Right lobe of liver (tissue), 6 donors: ENCODE results near the gene ZNF585A. TPM values are rescaled to one million over a fixed set of nuclear protein-coding genes. Genes with fewer than 3 reads are reported as not detected.
"Not testable (repeated sequence)": the region's sequence is repeated elsewhere in the genome, so short reads cannot be mapped to it uniquely, and the experiment has no call there.

Experiments used
- ATAC-seq, 4 donors: fragments of 200-7000 bp; cut with Tn5 transposase; one replicate each; pipeline ENCODE4 v1.9.1; 2020; ENCODE audit warnings: mild to moderate bottlenecking in 4 of 4, moderate library complexity in 4 of 4
- DNase-seq, 3 donors: peaks; one replicate each; pipeline ENCODE4 v3.0.0-alpha.2; 2020
- H3K27ac ChIP-seq, 3 donors: fragments of 200-600 bp; one replicate each; pipeline ENCODE4 v1.8.0; 2022
- H3K27me3 ChIP-seq, 2 donors: fragments of 200-600 bp; one replicate each; pipeline ENCODE4 v1.8.0; 2022
- H3K36me3 ChIP-seq, 4 donors: fragments of 200-600 bp; sonication (generic) in 1 of 4; one replicate each; pipeline versions ENCODE4 v1.5.1 to v1.8.0; 2017 to 2022; ENCODE audit warnings: control low read depth in 1 of 4
- H3K4me1 ChIP-seq, 4 donors: fragments of 200-600 bp; sonication (generic) in 1 of 4; one replicate each; pipeline versions ENCODE4 v1.5.1 to v1.8.0; 2017 to 2022; ENCODE audit warnings: control low read depth in 1 of 4
- H3K4me3 ChIP-seq, 3 donors: fragments of 200-600 bp; one replicate each; pipeline ENCODE4 v1.8.0; 2022
- H3K9me3 ChIP-seq, 4 donors: fragments of 200-600 bp; sonication (generic) in 1 of 4; one replicate each; pipeline versions ENCODE4 v1.5.1 to v1.8.0; 2017 to 2022; ENCODE audit warnings: control low read depth in 1 of 4
- POLR2A ChIP-seq: fragments of 450-650 bp; IDR thresholded peaks from one replicate; pipeline ENCODE4 v1.6.1; 2017; ENCODE audit warnings: antibody characterized with exemption, mild to moderate bottlenecking
- WGBS: methylation state at CpG from one replicate; pipeline ENCODE4 v1.1.6; 2018; ENCODE audit warnings: low coverage, low lambda C conversion rate; ENCODE audit not compliant: insufficient coverage; ENCODE audit errors: missing lambda C conversion rate; 5-methylcytosine and 5-hydroxymethylcytosine counted together
- intact Hi-C, 2 donors: fragments of 100-400 bp; cut with DNase I; formaldehyde crosslinking; loops; one replicate each; pipeline versions ENCODE4 v1.11.2 to v1.14.1; 2022
- total RNA-seq, 6 experiments: library from RNA; depleted of rRNA in 2 of 6; stranded (reverse); fragments of >200 nt in 2 of 6; fragmentation: NEBNext Ultra II Directional in 3 of 6; extraction: Animal tissue kit (Norgen Biotek cat#: 25700) in 3 of 6; gene quantifications; one replicate each; pipeline versions ENCODE4 v1.1.0 to v1.2.4, GENCODE V29; 2016 to 2023
- TF ChIP-seq, protein P1 (sequence below), 4 donors: fragments of 200-600 bp in 3 of 4; fragments of 450-650 bp in 1 of 4; IDR thresholded peaks; one replicate each; pipeline versions ENCODE4 v1.5.1 to v1.8.0; 2016 to 2022; ENCODE audit warnings: antibody characterized with exemption in 4 of 4, mild to moderate bottlenecking in 2 of 4
- donor health status: DM: no; HTN: yes; CAD: no.
- donor health status: DM: no; HTN: no; CAD: no.
- donor health status: DM: no; HTN: no; CAD: no.
- donor health status: DM: no; HTN: yes; CAD: no.
- donor health status: DM: no; HTN: yes; CAD: no.

ZNF585A gene
- total RNA-seq, 6 experiments from 2014 or later = 2.2 to 4.8 (median 3.3) TPM

DNA sequence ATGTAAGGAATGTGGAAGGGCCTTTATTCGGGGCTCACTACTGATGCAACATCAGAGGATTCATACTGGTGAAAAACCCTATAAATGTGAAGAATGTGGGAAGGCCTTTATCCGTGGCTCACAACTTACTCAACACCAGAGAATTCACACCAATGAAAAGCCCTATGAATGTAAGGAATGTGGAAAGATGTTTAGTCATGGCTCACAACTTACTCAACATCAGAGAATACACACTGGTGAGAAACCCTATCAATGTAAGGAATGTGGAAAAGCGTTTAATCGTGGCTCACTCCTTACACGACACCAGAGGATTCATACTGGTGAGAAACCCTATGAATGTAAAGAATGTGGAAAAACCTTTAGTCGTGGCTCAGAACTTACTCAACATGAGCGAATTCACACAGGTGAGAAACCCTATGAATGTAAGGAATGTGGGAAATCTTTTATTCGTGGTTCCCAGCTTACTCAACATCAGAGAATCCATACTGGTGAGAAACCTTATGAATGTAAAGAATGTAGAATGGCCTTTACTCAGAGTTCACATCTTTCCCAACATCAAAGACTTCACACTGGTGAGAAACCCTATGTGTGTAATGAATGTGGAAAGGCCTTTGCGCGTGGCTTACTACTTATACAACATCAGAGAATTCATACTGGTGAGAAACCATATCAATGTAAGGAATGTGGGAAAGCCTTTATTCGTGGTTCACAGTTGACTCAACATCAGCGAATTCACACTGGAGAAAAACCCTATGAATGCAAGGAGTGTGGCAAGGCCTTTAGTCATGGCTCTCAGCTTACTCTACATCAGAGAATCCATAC lies 44.3 kb downstream of the ZNF585A start:
- TF ChIP-seq, protein P1, sequence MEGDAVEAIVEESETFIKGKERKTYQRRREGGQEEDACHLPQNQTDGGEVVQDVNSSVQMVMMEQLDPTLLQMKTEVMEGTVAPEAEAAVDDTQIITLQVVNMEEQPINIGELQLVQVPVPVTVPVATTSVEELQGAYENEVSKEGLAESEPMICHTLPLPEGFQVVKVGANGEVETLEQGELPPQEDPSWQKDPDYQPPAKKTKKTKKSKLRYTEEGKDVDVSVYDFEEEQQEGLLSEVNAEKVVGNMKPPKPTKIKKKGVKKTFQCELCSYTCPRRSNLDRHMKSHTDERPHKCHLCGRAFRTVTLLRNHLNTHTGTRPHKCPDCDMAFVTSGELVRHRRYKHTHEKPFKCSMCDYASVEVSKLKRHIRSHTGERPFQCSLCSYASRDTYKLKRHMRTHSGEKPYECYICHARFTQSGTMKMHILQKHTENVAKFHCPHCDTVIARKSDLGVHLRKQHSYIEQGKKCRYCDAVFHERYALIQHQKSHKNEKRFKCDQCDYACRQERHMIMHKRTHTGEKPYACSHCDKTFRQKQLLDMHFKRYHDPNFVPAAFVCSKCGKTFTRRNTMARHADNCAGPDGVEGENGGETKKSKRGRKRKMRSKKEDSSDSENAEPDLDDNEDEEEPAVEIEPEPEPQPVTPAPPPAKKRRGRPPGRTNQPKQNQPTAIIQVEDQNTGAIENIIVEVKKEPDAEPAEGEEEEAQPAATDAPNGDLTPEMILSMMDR (IDR thresholded peaks at IDR 0.05) = no peak
- TF ChIP-seq POLR2A = no peak
- WGBS = 94% methylated on average over 12 of the region's 12 CpGs
- no peak for ATAC-seq
- Histone ChIP-seq H3K27ac (no peak overlapping the region), H3K27me3 (no peaks in the 10 kb centered on the region), H3K4me3 (no peak overlapping the region), H3K36me3 (peaks cover 0 to 9% (median 4%) of the 10 kb centered on the region in 4 donors), H3K9me3 (peaks cover 0 to 81% (median 62%) of the 10 kb centered on the region in 4 donors), H3K4me1 (no peaks in the 10 kb centered on the region)
- DNase-seq = no peak
- intact Hi-C loops = no loop called here

DNA sequence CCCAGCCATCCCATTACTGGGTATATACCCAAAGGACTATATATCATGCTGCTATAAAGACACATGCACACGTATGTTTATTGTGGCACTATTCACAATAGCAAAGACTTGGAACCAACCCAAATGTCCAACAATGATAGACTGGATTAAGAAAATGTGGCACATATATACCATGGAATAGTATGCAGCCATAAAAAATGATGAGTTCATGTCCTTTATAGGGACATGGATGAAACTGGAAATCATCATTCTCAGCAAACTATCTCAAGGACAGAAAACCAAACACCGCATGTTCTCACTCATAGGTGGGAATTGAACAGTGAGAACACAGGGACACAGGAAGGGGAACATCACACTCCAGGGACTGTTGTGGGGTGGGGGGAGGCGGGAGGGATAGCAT lies 50.4 kb downstream of the ZNF585A start:
- H3K27me3 ChIP-seq, DNase-seq, H3K27ac ChIP-seq, H3K4me3 ChIP-seq, intact Hi-C loops, H3K4me1 ChIP-seq, H3K36me3 ChIP-seq, ATAC-seq: not testable (repeated sequence)
- 100% methylated on average over 1 of the region's 3 CpGs for WGBS
- peaks cover 0 to 28% (median 22%) of the 10 kb centered on the region in 4 donors for H3K9me3 ChIP-seq

DNA sequence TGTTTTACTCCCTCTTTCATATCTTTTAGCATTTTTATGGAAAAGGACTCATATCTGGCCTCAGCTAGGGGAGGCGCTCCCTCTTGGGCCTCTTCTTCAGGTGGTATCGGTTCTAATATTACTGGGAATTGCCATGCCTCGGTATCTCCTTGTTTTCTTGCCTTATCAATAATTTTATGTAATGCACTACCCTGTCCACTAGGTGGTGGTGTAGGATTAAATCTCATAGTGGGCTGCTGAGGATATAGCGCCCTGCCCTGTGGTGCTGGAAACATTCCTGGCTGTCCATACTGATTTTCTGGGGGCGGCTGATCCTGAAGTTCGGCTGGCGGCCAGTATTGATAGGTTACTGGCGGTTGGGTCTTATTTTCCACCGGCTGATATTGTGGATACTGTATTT lies 58.5 kb downstream of the ZNF585A start:
- intact Hi-C loops = no loop called here
- DNase-seq (no peak), ATAC-seq (no peak)
- 97% methylated on average over 5 of the region's 9 CpGs for WGBS
- peaks cover 0 to 50% (median 29%) of the 10 kb centered on the region in 4 donors for H3K9me3 ChIP-seq
- H3K27me3 ChIP-seq = no peaks in the 10 kb centered on the region
- H3K4me1 ChIP-seq = no peaks in the 10 kb centered on the region
- H3K27ac ChIP-seq = no peak overlapping the region
- peaks cover 0 to 40% (median 0%) of the 10 kb centered on the region in 4 donors for H3K36me3 ChIP-seq
- H3K4me3 ChIP-seq = no peak overlapping the region
- no peak for TF ChIP-seq POLR2A
- TF ChIP-seq, protein P1 (IDR thresholded peaks at IDR 0.05) = no peak

DNA sequence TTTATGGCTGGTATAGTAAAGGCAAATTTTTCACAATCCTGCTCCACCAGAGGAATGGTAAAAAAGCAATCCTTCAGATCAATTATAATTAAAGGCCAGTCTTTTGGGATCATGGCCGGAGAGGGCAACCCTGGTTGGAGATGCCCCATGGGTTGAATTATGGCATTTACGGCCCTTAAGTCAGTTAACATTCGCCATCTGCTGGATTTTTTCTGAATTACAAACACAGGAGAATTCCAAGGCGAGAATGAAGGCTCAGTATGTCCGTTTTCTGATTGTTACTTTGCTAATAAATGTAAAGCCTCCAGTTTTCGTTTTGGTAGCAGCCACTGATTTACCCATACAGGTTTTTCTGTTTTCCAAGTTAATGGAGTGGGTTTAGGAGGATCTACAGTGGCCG lies 60.7 kb downstream of the ZNF585A start:
- H3K4me1 ChIP-seq, DNase-seq, ATAC-seq, intact Hi-C loops, H3K4me3 ChIP-seq, H3K27me3 ChIP-seq, H3K27ac ChIP-seq: not testable (repeated sequence)
- Histone ChIP-seq H3K9me3 (peaks cover 0 to 54% (median 32%) of the 10 kb centered on the region in 4 donors), H3K36me3 (peaks cover 0 to 43% (median 0%) of the 10 kb centered on the region in 4 donors)
- WGBS = 90% methylated on average over 4 of the region's 7 CpGs
- TF ChIP-seq, protein P1 (IDR thresholded peaks at IDR 0.05) = peak in 2 of 4 donors; percentile 11 to 14

DNA sequence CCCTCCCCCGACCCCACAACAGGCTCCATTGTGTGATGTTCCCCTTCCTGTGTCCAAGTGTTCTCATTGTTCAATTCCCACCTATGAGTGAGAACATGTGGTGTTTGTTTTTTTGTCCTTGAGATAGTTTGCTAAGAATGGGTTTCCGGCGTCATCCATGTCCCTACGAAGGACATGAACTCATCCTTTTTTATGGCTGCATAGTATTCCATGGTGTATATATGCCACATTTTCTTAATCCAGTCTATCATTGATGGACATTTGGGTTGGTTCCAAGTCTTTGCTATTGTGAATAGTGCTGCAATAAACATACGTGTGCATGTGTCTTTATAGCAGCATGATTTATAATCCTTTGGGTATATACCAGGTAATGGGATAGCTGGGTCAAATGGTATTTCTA lies 68.4 kb downstream of the ZNF585A start:
- H3K27me3 ChIP-seq, H3K27ac ChIP-seq, ATAC-seq, intact Hi-C loops, DNase-seq, H3K4me3 ChIP-seq, H3K4me1 ChIP-seq: not testable (repeated sequence)
- Histone ChIP-seq H3K9me3 (peaks cover 3 to 23% (median 14%) of the 10 kb centered on the region in 4 donors), H3K36me3 (peaks cover 0 to 38% (median 0%) of the 10 kb centered on the region in 4 donors)
- WGBS = 100% methylated on average over 2 of the region's 5 CpGs
